AG04450 (cell line): Measurements from ENCODE around the gene C16orf89. TPM values are rescaled to one million over a fixed set of nuclear protein-coding genes. Genes with fewer than 3 reads are reported as not detected.

Source experiments
- CTCF ChIA-PET: fragments of 300-600, 350-600 bp; formaldehyde crosslinking; extraction: SDS; loops from one replicate; lab custom pipeline; 2022; ENCODE audit warnings: antibody characterized with exemption, inconsistent platforms; lab: Charles Lee
- POLR2A ChIA-PET: fragments of 350-600 bp; formaldehyde crosslinking; extraction: SDS; loops from one replicate; lab custom pipeline; 2021; ENCODE audit warnings: antibody characterized with exemption, inconsistent platforms; lab: Yijun Ruan, JAX
- DNase-seq: peaks from one replicate; pipeline ENCODE4 v3.0.0-alpha.2; 2011; ENCODE audit warnings: low read depth, low spot score
- H3K27ac ChIP-seq: one replicate; pipeline ENCODE4 v1.5.1; 2012; ENCODE audit warnings: low read depth, low read length, control low read depth
- H3K27me3 ChIP-seq: one replicate; pipeline ENCODE4 v1.6.0; 2012; ENCODE audit warnings: low read length; ENCODE audit not compliant: control insufficient read depth, insufficient read depth
- H3K4me3 ChIP-seq: 2 replicates; pipeline ENCODE4 v1.5.1; 2011; ENCODE audit warnings: mild to moderate bottlenecking, low read depth, low read length, control low read depth
- H3K9me3 ChIP-seq: 2 replicates; pipeline ENCODE4 v1.5.1; 2012; ENCODE audit warnings: low read length; ENCODE audit not compliant: control insufficient read depth, insufficient read depth
- polyA plus RNA-seq: library from polyadenylated mRNA; depleted of rRNA; stranded (reverse); fragments of >200 nt; gene quantifications from 2 replicates; pipeline ENCODE4 v1.2.3, GENCODE V29; 2011
- TF ChIP-seq, protein P1 (sequence below): IDR thresholded peaks from 2 replicates; pipeline ENCODE4 v1.5.1; 2011; ENCODE audit warnings: low read depth, low read length, control low read depth, inconsistent platforms

Gene C16orf89
- polyA plus RNA-seq, 1 experiment = 1.3 TPM

DNA sequence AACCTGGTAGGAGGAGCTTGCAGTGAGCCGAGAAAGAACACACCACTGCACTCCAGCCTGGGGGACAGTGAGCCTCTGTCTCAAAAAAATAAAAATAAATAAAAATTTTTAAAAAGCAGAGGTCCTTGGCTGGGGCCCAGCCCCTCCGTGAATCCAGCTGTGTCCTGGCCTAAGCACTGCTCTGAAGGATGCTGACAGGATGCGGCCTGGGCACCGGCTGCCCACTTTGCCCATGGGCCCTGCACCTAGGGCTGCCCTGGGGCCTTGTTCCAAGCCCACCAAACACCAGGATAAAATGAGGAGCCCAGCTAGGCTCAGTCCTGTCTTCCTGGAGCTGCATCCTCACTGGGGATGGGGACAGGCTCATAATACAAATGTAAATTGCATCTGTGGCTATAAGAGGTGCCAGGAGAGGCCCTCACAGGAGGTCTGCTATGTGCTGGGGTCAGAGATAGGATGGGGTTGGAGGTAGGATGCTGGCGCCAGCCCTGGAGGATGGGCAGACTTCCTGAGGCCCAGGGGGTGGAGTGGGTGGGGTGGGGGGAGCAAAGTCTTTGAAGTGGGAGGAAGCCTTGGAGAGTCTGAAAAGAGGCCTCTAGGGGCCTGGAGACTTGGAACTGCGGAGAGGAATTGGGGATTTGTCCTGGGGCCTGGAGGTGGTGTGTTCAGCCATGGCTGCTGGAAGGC, 6.2 kb downstream of the C16orf89 start:
- POLR2A ChIA-PET = no interaction called here
- no peak for DNase-seq

DNA sequence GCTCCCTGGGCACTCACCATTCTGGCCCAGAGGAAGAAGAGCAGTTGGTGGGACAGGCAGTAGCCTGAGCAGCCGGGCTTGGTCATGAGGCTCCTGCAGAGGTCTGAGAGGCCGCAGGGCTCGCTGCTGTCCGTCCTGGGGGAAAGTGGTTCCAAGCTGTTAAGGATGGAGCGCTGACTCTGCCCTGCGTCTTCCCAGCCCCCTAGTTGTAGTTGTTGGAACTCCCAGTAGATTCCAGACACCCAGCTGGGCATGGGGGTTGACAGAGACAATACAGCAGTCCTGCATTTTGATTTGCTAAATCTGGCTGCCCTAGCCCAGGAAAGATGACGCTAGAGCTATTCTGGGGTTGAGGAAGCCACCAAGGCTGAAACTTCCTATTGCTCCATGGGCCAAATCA, 7.3 kb downstream of the C16orf89 start:
- DNase-seq = no peak
- ChIA-PET CTCF (interaction anchor here (0.6 to 0.7 kb wide), 2 partner anchors 23 to 24 kb away, joined by 3 read pairs; no protein-coding TSS in a partner anchor), POLR2A (interaction anchor here (0.8 kb wide), 1 partner anchor 13 kb away, joined by 3 read pairs; the partner anchor contains the start of gene ALG1)
- TF ChIP-seq, protein P1, sequence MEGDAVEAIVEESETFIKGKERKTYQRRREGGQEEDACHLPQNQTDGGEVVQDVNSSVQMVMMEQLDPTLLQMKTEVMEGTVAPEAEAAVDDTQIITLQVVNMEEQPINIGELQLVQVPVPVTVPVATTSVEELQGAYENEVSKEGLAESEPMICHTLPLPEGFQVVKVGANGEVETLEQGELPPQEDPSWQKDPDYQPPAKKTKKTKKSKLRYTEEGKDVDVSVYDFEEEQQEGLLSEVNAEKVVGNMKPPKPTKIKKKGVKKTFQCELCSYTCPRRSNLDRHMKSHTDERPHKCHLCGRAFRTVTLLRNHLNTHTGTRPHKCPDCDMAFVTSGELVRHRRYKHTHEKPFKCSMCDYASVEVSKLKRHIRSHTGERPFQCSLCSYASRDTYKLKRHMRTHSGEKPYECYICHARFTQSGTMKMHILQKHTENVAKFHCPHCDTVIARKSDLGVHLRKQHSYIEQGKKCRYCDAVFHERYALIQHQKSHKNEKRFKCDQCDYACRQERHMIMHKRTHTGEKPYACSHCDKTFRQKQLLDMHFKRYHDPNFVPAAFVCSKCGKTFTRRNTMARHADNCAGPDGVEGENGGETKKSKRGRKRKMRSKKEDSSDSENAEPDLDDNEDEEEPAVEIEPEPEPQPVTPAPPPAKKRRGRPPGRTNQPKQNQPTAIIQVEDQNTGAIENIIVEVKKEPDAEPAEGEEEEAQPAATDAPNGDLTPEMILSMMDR = peak; percentile 48
- Histone ChIP-seq H3K27ac (no peak overlapping the region), H3K4me3 (no peak overlapping the region), H3K9me3 (no peaks in the 10 kb centered on the region), H3K27me3 (peaks cover 19% of the 10 kb centered on the region)

More for the DNA sequence above, 6.2 kb downstream of the C16orf89 start:
- CTCF ChIA-PET = no interaction called here
- Histone ChIP-seq H3K9me3 (no peaks in the 10 kb centered on the region), H3K27ac (no peak overlapping the region), H3K27me3 (peaks cover 19% of the 10 kb centered on the region), H3K4me3 (no peak overlapping the region)
- TF ChIP-seq, protein P1 = no peak

GRCh38 chr16:5056352-5056751, 9.4 kb downstream of the C16orf89 start:
- H3K27me3 ChIP-seq = peaks cover 8% of the 10 kb centered on the region
- TF ChIP-seq, protein P1 = peak; percentile 52
- no peak for DNase-seq
- H3K9me3 ChIP-seq = no peaks in the 10 kb centered on the region
- H3K4me3 ChIP-seq = no peak overlapping the region
- ChIA-PET CTCF (interaction anchor here (2.1 kb wide), 1 partner anchor 36 kb away, joined by 8 read pairs; no protein-coding TSS in a partner anchor), POLR2A (no interaction called here)
- no peak overlapping the region for H3K27ac ChIP-seq

DNA sequence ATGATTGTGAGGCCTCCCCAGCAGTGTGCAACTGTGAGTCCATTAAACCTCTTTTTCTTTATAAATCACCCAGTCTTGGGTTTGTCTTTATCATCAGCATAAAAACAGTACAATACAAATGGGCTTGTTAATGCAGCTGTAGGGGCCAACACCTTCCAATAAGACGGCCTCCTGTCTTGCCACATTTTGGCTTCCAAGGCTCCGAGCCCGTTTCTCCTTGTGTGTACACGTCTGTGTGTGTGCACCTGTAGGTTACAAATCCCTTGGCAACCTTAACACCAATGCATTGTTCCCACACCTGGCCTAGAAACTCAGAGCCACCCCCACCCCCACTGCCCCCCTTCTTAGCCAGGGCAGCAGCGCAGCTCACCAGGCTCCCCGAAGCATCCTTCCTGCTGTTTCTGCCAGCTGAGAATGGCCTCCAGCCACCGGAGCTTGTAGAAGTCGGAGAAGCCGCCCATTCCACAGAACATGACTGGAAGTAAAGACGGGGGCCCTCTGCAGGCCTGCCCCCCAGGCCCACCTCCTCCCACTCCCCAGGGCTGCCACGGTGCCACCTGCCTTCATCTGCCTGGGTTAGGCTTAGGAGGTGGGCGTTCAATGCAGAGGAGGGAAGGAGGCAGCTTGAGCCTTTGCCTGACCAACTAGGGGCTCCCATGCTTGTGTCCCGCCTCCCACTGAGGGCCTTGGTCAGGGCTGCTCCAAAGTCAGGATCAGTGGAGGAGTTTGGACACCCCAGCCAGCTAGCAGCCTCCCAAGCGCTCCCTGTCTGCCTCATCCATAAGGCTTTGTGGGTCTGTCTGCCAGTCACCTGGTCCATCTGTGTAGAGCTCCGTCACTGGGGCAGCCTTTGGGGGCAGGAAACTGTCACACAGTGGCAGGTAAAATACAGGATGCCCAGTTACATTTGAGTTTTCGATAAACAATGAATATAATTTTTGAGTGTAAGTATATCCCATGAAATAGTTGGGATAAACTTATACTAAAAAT, 10.6 kb downstream of the C16orf89 start:
- no peak overlapping the region for H3K4me3 ChIP-seq
- ChIA-PET POLR2A (interaction anchor here (0.7 kb wide), 2 partner anchors 37 to 227 kb away, joined by 3 to 5 read pairs; no protein-coding TSS in a partner anchor), CTCF (interaction anchor here (2.1 kb wide), 1 partner anchor 37 kb away, joined by 8 read pairs; no protein-coding TSS in a partner anchor)
- H3K27me3 ChIP-seq = peaks cover 7% of the 10 kb centered on the region
- H3K27ac ChIP-seq = no peak overlapping the region
- no peak for DNase-seq
- TF ChIP-seq, protein P1 = no peak
- no peaks in the 10 kb centered on the region for H3K9me3 ChIP-seq
